Coronary artery (tissue), 2 donors: ENCODE data around the gene CDC42EP2.

ENCODE experiments used
- DNase-seq: peaks from one replicate; pipeline ENCODE4 v3.0.0-alpha.2; 2017; ENCODE audit warnings: low spot score
- H3K27ac ChIP-seq, 2 donors: fragments of 200-600 bp; sonication (generic); one replicate each; pipeline ENCODE4 v1.5.1; 2016 to 2019
- H3K4me3 ChIP-seq: fragments of 200-600 bp; sonication (generic); 2 replicates; pipeline ENCODE4 v1.5.1; 2016; ENCODE audit warnings: mild to moderate bottlenecking, moderate library complexity
- TF ChIP-seq, protein P1 (sequence below): fragments of 200-600 bp; sonication (generic); IDR thresholded peaks from one replicate; pipeline ENCODE4 v1.5.1; 2019; ENCODE audit warnings: antibody characterized with exemption

Gene CDC42EP2

GRCh38 chr11:65304110-65304509 lies 10.6 kb upstream of the CDC42EP2 start:
- Histone ChIP-seq H3K4me3 (no peak overlapping the region), H3K27ac (no peak overlapping the region)
- TF ChIP-seq, protein P1, sequence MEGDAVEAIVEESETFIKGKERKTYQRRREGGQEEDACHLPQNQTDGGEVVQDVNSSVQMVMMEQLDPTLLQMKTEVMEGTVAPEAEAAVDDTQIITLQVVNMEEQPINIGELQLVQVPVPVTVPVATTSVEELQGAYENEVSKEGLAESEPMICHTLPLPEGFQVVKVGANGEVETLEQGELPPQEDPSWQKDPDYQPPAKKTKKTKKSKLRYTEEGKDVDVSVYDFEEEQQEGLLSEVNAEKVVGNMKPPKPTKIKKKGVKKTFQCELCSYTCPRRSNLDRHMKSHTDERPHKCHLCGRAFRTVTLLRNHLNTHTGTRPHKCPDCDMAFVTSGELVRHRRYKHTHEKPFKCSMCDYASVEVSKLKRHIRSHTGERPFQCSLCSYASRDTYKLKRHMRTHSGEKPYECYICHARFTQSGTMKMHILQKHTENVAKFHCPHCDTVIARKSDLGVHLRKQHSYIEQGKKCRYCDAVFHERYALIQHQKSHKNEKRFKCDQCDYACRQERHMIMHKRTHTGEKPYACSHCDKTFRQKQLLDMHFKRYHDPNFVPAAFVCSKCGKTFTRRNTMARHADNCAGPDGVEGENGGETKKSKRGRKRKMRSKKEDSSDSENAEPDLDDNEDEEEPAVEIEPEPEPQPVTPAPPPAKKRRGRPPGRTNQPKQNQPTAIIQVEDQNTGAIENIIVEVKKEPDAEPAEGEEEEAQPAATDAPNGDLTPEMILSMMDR, result no peak
- DNase-seq, result no peak

GRCh38 chr11:65304613-65305012 lies 10.1 kb upstream of the CDC42EP2 start:
- Histone ChIP-seq H3K27ac (no peak overlapping the region), H3K4me3 (no peak overlapping the region)
- TF ChIP-seq, protein P1, result no peak
- no peak for DNase-seq

GRCh38 chr11:65305501-65306268 lies 9.0 kb upstream of the CDC42EP2 start:
- TF ChIP-seq, protein P1, result no peak
- DNase-seq, result no peak
- peak overlapping the region in 1 of 2 donors; percentile 28 for H3K27ac ChIP-seq
- no peak overlapping the region for H3K4me3 ChIP-seq

- no peak for DNase-seq
- H3K4me3 ChIP-seq, result no peak overlapping the region
- TF ChIP-seq, protein P1, result no peak
- H3K27ac ChIP-seq, result no peak overlapping the region
Measured at GRCh38 chr11:65307298-65308229, 7.1 kb upstream of the CDC42EP2 start.

DNA sequence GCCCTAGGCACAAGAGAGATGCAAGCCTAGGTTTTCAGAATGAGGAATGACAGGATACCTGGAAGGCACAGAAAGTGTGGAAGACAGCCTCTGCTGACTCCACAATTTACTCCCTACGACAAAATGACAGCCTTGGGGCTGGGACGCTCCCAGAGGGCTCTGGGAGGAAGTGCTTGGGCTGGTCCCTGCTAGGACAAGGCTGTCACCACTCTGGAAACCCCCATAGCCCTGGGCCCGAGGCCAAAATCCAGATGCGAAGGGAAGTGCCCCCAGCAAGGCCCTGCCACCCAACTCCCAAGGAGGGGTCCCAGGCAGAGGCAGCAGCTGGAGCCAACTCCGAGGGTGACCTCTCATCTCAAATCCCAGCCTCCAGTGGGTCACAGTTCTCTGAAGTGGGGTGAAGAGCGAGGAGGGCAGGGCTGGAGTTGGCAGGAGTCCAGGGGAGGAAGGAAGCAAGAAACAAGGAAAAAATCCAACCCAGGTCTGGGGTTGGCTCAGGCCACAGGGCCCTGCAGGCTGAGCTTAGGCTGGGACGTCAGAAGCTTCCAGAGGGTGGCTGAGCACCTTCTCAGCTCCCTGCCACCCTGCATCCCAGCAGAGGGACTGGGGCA lies 6.3 kb upstream of the CDC42EP2 start:
- Histone ChIP-seq H3K27ac (peak overlapping the region in 1 of 2 donors; percentile 47), H3K4me3 (no peak overlapping the region)
- TF ChIP-seq, protein P1, result no peak
- DNase-seq, result no peak

DNA sequence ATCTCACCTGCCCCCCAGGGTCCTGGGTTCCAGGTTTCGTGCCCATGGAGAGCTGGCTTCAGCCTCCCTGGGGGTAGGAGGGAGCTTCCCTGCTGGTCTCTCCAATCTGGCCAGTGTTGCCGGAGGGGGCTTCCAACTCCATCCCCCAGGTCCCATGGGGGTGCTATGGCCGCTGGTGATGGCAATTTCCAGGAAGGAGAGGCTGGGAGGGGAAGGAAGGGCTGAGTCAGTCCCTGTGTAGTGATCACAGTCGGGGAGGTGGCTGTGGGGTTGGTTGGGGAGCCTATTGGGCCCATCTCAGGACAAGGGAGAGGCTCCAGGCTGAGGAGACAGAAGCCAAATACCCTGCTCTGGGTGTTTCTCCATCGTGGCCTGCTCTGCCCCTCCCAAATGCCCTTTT lies 5.7 kb upstream of the CDC42EP2 start:
- Histone ChIP-seq H3K4me3 (no peak overlapping the region), H3K27ac (peak overlapping the region in 1 of 2 donors; percentile 47)
- no peak for DNase-seq
- TF ChIP-seq, protein P1, result no peak
